HL-60/S4 treated with retinoic acid at 250 ng/mL for 4 days and 3 days (cell line): ENCODE results near the gene BRSK2.

Source experiments
- in situ Hi-C: fragments of 300-500 bp; cut with MboI; formaldehyde crosslinking; loops from 2 replicates; pipeline ENCODE4 v1.7.0; 2022; ENCODE audit warnings: low sequenced_read_pairs

Gene BRSK2

DNA sequence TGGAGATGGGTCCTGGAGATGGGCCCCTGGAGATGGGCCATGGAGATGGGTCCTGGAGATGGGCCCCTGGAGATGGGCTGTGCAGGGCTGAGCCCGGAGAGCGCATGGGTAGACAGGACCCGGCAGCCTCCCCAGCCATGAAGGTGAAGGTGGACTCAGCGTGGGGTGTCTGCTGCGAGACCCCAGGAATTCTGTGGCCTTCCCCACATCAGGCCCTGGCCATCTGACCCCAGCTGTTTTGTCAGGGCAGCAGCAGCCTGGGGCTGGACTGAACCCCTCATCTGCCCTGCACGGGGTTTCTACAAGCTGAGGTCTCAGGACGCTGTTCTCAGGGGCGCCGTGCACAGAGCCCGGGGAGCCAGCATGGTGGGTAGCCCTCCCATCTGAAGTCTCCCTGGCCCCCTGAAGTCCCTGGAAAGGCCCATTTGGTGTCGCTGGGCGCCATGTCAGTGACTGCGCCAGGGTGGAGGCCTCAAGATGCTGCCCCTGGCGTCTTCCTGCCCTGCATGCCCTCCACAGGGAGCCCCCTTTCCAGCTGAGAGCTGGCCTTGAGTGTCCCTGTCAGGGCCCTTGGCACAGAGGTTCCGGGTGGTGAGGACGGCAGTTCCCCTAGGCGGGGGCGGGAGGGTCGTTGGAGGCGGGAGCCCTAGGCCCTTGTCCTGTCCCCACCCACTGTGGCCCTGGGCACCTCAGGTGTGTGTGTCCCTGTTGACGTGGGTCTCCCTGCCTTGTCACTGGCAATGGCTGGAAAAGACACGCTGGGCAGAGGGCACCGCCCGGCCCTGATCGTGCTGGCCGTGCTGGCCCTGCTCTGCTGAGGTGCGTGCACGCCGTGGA is 5.4 kb downstream of the BRSK2 start:
- in situ Hi-C loops: no loop called here

DNA sequence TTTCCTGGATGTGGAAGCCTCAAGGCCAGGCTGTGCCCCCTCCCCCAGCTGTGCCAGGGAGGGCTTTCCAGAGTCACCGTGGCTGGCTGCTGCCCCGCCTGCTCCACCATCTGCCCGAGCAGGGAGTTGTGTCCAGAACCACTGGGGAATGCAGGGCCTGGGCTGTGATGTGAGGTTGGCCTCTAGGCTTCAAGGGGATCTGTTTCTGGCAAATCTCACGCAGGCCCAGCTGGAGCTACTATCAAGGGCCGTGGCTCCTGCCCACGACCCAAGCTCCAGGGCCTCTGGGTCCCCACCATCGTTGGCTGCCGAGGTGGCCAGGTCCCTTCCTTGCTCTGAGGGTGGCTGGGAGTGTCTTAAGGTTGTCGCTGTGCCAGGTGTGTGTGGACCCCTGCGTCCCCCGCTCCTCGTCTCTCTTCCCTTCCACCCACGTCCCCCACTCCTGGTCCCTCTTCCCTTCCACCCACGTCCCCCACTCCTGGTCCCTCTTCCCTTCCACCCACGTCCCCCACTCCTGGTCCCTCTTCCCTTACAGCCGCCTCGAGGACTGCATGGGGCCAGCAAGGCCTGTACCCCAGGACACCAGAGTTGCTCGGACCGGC is 6.1 kb downstream of the BRSK2 start:
- in situ Hi-C loops: no loop called here

DNA sequence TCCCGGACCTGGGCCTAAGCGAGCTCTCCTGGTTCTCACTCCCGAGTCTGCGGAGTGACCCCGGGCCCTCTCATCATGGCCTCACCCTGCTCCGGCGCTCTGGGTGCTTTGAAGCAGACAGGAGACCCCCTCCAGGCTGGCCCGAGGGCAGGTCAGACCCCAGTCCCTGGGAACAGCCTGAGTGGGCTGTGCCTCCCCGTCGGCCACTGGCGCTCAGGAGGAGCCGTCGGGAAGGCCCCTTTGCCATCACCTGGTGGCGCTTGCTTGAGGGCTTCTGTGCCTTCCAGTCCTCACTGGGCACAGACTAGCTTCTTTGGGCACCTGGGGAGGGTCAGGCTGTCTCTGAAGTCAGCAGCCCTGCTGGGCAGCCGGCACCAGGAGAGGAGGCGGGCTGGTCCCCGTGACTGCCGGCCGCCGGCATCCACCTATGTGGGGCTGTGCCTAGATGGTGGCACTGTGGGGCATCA is 6.7 kb downstream of the BRSK2 start:
- in situ Hi-C loops: no loop called here

DNA sequence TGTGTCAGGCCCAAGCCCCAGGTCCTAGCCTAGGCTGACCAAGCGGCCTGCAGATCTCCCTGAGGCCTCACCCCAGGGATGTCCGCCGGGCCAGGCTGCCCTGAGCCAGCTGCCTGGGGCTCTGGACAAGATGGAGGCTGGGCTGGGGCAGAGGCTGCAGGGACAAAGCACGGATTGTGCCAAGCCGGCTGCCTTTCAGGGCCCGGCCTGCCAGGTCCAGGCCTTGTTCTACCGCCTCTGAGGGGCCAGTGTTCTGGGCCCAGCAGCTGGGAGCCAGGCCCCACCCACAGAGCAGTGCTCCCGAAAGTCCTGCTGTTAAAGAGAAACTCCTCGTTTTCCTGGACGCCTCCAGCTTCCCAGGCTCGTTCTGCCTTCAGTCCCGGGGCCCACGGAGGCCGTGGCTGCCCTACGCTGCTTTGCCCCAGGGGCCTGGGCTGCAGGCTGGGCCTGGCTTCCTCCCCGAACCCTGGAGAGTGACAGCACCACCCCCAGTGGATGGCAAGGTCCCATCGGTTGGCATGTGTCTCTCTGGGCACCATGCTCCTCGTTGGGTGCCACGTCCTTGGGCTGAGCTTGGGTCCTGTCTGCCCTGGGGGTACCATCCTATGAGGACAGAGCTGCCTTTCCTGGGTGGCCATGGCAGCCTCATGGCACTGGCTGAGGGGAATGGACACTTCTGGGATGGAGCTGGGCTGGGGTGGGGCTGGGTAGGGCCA is 7.6 kb downstream of the BRSK2 start:
- in situ Hi-C loops: no loop called here

DNA sequence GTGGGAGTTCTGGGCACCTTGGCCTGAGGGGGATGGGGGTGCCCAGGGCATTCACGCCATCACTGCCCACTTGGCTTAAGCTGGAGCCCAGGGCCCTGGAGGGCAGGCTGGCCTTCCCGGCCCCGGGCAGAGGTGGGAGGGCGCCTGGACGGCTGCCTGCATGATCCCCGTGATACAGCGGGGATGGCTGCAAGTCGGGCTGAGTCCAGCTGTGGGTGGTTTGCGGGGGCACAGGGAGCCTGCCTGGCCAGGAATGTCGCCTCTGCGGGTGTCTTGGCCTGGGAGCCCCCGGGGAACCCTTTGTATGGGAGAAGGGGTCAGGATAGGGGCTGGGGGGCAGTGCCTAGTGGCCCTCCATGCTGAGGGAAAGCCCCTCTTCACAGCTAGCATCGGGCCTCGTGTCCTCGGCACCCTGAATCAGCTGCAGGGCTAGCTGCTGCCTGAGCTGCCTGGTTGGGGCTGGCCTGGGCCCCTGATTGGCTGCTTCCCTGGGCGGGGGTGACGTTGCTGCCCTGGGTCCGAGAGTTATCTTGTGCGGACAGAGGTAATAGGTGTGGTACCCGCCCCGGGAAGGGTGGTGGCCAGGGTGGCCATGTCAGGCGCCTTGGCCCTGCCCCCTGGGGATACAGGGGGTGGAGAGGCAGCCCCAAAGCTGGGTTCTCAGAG is 8.3 kb downstream of the BRSK2 start:
- in situ Hi-C loops: no loop called here

DNA sequence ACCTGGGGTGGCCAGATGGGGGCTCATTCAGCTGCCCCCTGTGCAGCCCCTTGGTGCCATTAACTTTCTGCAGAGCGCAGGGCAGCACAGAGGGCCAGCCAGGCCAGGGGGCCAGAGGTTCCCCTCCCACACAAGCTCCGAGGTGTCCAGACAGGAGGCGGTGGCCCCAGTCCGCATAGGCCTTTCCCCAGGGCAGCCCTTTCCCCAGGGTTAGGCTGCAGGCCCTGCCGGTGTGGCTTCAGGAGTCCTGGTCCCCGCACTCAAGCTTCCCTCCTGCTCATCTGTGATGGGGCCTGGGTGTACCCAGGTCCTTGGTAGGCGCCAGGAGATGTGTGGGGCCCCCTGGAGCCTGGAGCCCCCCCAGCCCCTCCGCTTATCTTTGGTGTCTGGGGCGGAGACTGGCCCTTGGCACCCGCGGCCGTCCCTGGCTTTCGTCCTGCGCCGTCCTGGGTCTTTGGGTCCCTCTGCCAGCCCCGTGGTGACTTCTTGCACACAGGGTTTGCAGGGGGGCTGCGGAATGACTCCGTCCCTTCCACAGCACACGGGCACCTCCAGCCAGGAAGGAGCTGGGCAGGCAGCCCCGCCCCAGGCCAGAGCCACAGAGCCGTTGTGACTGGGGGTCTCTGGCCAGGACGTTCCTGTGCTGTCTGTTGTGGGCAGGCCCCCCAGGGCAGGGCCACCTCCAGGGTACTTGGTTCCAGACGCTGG is 8.9 kb downstream of the BRSK2 start:
- in situ Hi-C loops: no loop called here

DNA sequence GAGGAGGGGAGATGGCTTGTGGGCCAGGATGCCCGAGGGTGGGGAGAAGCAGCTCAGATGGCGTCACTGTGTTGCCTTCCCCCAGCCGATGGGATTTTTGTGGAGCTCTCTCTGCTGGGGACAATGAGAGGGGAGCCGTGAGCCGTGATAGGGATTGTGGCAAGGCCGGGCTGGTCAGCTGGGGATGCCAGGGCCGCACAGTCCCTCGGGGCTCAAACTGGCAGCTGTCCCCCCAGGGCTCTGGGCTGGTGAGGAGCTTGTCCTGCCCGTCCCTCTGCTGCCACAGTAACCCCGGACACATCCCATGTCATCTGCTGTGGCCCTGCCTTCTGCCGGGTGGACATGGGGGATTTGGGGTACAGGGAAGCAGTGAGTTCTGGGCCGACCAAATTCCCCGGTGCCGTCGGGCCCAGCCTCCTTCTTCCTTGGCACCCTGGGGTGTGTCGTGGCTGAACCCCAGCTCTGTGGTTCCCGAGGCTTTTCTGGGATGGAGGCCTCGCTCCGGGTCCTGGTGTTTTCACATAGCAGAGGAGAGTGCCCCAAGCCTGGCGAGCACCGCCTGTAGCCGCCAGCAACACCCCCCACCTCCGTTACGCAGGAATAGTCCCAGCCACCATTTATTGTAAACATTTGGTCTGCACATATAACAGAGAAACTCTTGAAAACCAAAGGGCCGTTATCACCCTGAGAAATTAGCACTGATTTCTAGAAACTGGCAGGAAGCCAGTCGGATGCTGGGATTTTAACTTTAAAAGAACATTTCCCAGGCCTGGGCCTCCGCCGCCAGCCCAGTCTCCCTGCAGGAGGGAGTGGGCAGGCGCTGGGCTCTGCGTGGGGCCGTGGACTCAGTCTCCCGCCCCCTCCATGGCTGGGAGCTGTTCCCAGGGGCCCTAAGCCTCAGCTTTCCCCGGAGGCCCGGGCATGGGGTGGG is 9.9 kb downstream of the BRSK2 start:
- in situ Hi-C loops: no loop called here

DNA sequence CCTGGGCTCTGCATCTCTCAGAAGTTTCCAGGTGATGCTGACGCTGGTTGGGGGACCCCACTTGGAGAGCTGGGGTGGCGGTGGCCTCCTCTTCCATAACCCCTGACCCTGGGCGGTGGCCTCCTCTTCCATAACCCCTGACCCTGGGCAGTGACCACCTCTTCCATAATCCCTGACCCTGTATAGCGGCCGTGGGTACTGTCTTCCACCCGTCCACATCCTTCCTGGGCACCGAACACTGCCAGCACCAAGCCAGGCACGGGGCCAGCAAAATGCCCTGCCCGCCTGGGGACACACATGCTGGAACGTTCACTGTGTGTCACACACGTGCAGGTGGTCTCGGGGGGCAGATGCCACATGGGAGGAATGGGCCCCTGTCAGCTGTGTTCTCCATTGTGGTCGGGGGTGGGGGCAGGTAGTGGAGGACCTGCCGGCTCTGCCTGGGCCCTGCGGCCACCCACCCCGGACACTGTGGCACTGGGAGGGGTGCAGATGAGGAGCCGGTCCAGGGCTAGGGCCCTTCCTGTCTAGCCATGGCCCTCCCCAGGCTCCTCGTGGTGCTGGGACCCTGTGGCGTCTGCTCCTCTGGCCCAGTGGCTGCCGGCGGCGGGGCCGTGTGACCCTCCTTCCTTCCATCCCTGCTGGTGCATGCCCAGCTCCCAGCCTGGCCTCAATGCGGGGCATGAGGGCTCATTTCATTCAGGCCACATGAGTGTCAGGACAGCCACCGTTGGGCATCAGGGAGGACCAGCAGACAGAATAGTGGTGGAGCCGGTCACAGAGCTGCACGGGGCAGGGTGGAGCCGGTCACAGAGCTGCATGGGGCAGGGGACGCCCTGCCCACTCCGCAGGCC is 10.8 kb downstream of the BRSK2 start:
- in situ Hi-C loops: no loop called here

DNA sequence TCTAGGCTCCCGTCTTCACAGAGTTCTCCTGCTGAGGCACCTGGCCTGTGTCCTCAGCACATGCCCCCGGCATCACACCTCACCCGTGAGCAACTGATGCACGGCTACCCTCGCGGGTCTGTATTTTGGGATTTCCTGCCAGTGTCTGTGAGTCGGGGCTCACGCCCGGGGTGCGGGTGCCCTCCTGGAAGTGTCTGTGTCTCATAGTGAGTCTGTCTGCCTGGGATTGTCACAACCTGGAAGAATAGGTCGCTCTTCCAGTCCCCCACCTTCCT is 11.4 kb downstream of the BRSK2 start:
- in situ Hi-C loops: no loop called here

DNA sequence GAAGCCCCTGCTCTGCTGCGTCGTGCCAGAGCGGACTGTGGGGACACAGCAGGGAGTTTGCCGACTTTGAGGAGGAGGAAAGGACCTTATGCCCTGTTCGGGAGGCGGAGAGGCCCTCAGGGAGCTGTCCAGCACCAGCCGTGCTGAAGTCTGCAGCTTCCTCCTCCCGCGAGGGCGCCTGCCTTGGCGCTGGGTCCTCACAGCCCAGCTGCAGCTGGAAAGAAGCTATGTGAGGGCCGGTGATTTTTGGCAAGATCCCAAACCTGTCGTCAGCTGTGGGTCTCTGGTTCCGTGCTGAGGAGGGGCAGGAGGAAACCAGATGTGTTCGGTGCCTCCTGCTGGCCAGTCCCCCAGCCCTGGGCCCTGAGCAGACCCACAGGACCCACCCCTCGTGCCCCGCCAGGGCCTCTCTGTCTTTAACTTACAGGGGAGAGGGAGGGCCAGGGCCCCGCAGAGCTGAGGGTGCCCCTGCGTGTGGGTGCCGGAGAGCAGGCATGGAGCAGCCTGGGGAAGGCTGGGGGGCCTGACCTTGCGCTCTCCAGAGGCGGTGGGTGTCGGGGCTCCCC is 12.0 kb downstream of the BRSK2 start:
- in situ Hi-C loops: no loop called here

DNA sequence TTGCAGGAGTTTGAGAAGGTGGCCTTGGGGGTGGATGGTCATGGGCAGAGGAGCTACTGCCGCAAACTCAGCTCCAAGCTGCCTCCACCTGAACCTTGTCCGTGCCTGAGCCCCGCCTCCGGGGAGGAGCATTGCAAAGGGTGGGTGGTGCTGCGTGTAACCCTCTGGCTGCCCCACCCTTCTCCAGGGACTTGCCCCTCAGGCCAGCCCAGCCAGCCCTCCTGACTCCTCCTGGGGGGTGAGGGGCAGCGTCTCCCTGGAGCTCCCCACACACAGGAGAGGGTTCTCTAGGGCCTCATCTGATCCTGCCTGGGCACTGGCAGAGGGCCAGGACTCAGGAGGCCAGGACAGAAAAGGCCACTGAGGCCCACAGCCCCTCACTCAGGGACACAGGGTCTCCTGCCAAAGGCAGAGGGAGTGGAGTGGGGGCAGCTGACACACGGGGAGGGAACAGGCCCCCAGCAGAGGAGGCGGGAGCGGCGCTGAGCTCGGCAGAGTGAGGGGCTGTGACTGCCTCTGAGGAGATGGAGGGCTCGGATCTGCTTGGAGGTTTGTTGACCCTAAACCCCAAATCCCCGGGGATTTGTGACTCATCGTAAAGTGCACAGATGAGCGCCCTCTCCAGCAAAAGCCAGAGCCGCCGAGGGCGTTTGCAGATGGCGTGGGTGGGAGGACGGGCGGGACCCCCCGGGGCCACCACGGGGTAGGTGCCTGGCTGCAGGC is 12.8 kb downstream of the BRSK2 start:
- in situ Hi-C loops: no loop called here

DNA sequence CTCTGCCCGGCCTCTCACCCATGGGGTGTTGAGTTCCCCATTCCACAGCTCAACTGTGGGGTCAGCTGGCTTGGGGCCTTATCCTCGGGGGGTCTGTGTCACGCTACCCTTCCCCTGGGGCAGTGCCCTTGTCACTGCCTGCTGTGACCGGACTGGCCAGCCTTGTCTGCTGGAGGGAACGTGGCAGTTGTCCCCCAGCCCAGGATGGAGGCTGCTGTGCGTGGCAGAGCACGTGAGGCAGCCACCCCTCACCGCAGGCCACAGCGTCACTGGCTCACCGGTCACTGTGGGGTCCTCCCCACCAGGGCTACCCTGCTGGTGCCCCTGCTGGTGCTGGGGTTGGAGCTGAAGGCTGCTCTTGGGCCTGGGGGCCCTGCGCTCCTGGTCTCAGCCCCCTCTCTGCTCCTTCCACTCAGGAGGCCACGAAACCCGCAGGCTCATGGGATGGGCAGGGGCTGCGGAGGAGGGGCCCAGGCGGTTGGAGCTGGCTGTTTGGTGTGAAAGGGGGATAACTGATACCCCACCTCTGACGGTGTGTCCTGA is 13.4 kb downstream of the BRSK2 start:
- in situ Hi-C loops: no loop called here

DNA sequence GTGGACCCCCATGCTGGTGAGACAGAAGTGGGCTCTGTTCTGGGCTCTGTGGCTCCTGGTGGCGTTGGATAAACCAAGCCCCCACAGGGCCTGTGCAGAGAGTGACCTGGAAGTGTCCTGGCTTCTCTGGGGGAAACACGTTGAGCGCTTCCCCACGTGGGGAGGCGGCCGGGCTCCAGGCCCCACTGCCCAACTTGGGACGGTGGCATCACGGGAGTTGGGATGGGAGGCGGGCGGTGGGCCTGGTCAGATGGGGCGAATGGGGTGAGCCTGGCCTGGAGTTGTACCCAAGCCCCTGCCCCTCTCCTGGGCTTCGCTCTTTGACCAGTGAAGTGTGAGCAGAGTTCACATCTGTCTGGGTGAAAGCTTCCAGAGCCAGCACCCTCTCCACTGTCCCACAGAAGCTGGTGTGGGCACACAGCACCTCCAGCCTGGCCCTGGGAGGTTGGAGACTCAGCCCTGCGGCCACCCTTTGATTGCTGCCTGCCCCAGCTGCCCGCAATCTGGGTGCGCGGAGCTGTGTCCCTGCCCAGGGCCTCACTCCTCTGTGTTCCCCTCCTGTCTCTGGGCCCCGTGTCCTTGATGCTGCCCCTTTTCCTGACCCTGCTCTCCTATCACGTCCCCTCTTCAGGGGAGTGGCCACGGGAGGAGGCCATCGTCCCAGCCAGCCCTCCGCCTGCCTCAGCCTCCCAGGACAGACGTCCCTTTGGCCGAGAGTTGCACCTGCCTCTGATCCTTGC is 14.2 kb downstream of the BRSK2 start:
- in situ Hi-C loops: no loop called here

DNA sequence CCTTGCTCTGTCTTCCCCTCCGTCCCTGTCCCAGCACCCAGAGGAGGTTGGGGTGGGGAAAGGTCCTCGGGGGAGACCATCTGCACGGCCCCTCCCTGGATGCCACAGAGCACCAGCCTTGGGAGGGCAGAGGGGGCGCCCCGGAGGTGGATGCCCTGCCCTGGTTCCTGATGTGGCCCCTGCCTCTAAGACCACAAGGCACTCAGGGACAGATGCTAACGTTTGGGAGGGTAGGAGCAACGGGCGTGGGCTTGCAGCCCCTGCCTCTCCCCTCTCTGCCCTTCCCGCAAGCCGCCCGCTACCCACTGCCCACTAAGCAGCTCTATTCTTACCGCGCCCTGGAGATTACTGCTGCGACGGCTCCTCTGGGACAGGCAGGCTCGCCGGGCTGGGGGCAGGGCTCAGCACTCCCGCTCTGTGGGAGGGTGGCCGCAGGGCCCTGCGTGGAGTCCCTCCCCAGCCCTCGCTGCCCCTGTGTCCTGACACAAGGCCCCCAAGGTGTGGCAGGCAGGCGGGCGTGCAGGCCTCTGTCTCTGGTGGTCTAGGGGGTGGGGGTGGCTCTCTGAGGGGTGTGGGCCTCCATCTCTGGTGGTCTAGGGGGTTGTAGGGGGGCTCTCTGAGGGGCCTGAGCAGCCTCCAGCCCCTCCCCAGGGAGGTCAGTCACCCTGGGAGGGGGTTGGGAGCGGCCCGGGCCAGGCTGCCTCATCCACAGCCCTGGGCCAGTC is 14.9 kb downstream of the BRSK2 start:
- in situ Hi-C loops: no loop called here

DNA sequence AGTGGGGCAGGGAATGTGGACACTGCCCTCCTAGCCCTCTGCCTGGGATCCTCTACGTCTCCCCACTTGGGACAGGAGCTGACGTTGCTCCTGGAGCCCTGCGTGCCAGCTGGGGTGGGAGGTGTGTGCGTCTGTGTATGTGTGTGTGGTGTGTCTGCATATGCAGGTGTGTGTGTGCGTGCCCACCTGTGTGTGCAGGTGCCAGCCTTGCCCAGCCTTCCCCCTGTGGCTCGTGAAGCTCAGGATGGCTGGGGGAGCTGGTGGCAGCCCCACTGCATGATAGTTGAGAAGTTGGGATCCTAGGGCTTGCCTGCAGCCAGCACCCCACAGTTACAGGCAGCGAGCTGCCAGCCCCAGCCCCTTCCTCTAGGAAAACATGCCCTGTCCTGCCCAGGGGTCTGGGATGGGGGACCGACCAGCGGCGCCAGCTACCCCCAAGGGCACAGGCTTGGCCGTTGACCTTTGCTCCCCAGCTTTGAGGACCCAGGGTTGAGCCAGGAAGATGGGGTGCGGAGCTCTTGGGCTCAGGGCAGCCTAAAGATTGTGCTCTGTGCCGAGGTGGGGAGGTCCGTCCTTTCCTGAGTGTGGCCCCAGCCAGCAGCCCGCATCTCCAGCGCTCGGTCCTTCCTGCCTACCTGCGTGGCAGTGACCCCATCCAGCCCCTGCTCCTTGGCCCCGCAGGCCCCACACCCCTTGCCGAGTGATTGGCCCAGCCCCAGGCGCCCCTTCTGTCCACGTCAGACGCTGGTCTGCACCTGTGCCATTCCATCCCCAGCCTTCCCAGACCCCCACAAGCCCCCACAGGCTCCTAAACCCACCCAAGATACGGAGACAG is 15.7 kb downstream of the BRSK2 start:
- in situ Hi-C loops: no loop called here
